Glomerular visceral epithelial cell (primary cell): ENCODE results near the gene DHX34.

ENCODE experiments used
- DNase-seq: peaks from one replicate; pipeline ENCODE4 v3.0.0-alpha.2; 2016; ENCODE audit errors: extremely low spot score

Gene DHX34

DNA sequence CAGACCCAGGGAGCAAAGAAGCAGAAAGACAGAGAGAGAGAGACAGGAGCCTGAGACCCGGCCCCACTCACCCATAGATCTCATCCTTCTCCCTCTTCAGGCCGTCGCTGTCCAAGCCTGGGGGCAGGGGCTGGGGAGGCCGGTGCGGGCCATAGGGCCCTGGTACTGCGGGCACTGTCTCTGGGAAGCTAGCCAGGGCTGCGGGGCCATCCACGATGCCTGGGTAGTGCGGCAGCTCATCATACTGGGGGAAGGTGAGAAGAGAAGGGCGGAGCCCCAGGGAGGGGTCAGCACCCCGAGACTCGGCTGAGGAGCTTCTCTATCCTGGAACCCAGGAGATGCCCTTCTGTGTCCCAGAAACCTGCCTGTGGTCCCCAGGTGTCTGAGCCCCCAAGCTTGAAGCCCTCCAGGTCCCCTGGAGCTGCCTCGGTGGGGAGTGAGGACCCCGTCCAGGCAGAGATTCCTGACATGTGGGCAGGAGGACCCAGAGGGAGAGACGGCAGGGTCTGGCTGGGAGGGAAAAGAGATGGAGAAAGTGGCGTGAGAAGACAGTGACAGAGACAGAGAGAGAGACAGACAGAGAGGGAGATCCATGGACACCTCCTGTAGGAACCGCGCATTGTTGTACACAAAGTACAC lies 68.1 kb downstream of the DHX34 start:
- DNase-seq = no peak

DNA sequence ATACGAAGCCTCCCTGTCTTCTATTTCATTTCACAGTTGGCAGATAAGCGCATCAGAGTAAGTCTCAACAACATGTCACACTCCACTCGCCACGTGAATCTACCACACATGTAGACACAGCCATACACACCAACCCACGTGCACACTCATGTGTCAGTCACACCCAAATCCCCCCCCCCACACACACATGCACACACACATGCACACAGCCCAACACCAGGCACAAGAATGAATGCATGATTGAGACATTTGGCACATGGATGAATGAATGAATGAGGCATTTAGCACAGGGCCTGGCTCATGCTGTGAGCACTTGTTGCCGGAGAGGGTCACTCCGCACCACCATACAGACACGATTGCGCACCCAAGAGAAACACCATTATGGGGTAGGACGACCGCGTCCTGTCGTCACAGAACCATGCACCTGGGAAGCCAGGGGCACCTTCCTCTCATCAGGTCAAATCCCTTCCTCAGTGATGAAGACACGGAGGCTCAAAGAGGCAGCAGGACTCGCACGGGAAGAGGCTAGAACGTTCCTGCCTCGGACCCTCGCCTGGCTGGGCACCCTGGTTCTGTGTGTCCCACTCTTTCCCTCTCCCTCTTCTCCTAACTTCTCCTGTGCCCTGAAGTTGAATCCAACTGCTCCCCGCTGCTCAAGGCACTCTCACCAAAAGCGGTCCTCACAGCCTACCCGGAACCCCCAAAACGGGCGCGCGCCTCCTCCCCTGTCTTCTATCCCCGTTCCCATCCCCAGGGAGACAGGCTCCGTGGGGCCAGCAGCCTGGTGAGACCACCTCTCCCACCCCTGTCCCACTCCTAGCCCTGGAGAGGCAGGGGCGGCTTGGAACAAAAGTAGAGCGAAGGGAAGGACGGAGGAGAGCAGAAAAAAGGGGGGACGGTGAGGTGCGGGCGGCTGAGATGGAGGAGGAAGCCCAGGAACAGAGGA lies 68.9 kb downstream of the DHX34 start:
- no peak for DNase-seq

GRCh38 chr19:47418692-47419029 lies 69.5 kb downstream of the DHX34 start:
- no peak for DNase-seq

DNA sequence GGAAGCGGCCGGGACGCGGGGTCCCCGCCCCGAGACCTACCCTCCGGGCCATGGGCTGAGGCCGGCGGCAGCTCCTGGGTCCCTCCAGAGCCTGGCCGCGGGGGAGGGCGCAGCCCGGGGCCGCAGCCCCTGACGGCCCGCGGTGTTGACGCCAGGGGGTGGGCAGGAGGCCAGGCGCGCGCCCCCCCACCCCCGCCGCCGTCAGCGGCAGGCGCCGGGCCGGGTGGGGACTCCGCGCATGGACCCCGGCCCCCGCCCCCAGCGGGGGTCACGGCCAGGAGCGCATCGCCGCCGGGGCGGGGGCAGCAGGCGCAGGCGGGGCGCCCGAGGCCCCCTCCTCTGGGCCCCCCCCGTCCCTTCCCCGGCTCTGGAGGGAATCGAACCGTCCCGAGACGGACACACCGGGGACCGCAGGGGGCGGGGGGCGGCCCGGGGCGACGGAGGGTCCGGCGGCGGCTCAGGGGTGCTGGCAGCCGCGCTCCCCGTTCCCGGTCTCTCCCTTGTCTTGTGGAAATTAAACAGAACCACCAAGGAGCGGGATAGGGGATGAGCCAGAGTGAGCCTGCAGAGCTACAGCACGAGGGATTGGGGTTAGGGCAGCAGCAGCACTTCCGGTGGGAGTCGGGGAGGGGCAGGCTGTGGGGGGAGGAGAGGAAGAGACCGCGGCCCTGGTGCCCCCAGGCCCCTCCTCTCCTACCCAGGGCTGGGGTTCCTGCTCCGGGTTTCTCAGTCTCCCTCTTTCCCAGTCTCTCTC lies 70.1 kb downstream of the DHX34 start, which contains the start of gene MEIS3:
MEIS3 (minus strand) TSS at position 498 of the 754 bp plus-strand sequence; CDS start at position 52, 446 bp downstream.
- DNase-seq = no peak

- DNase-seq = no peak
Observed at GRCh38 chr19:47419789-47420188, 70.7 kb downstream of the DHX34 start.

- no peak for DNase-seq
Observed at GRCh38 chr19:47421244-47421786, 72.2 kb downstream of the DHX34 start.

- DNase-seq = no peak
Observed at GRCh38 chr19:47421844-47422395, 72.8 kb downstream of the DHX34 start.

- DNase-seq = no peak
Observed at GRCh38 chr19:47422417-47423163, 73.5 kb downstream of the DHX34 start.

GRCh38 chr19:47423203-47423882 lies 74.2 kb downstream of the DHX34 start:
- DNase-seq = no peak

DNA sequence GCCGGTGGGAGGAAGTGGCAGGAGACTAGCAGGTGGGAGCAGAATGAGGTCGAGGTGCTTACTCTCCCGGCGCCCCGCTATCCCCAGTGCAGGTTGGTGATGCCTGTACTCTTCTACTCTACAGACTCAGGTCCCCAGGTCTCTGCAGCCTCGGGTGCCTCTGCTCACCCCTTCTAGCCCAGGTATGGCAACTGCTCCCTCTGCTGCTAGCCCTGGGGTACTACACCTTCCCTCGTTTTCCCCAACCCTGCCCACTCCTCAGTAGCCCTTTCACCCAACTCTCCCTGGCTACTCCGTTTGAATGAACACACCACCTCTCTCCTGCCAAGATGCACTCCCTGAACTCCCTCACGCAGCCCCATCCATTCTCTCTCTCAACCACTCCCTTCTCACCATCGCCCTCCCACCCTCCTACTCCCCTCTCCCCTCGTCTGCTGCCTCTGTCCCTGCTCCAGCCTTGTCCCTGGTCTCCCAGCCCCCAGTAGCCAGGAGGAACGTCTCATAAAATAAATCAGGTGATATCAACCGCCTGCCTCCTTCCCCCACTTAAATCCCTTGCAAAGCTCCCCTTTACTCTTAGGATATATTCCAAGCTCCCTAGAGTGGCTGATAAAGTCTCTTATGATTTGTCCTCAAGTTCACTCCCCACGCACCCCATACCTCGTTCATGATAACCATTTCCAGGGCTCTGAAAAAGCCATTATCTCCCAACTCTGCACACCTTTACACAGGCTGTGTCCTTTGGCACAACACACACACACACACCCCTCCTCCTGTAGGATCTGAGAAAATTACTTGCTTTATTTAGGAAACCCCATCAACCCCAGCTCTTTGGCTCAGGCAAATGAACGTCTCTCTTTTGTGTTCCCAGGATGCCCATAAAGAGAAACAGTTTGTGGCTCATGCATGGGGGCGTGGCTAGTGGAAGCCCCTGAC lies 78.4 kb downstream of the DHX34 start:
- DNase-seq = peak; percentile 68

GRCh38 chr19:47428177-47428894 lies 79.2 kb downstream of the DHX34 start:
- DNase-seq = peak; percentile 88

GRCh38 chr19:47429140-47429793 lies 80.2 kb downstream of the DHX34 start:
- DNase-seq = no peak

DNA sequence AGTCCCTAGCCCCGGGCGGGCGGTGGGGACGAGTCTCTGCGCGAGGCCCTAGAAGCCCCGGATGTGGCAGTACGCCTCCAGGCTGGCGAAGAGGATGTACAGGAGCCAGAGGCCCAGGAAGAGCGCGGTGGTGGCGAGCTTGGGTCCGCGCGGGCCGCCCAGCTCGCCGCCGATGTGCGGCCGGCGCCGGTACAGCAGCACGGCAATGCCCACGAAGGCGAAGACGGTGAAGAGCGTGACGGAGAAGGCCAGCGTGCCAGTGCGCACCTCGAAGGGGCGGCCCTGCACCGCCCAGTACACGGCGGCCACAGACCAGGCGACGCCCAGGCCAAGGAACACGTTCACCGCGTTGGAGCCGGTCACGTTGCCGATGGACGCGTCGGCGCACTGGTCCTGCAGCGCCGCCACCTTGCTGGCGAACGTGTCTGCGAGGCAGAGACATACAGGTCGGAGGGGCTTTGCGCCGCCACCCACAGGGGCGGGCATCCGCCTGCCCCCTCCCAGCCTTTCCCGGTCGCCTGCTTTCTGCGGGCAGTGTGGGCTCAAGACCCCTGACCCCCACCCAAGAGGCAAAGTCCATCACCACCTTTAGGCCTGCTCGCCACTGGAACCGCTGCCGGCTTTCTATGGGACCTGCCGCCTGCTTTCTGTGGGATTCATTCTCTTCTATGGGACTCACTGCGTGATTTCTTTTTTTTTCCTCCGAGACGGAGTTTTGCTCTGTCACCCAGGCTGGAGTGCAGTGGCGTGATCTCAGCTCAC lies 81.1 kb downstream of the DHX34 start:
- DNase-seq = no peak

DNA sequence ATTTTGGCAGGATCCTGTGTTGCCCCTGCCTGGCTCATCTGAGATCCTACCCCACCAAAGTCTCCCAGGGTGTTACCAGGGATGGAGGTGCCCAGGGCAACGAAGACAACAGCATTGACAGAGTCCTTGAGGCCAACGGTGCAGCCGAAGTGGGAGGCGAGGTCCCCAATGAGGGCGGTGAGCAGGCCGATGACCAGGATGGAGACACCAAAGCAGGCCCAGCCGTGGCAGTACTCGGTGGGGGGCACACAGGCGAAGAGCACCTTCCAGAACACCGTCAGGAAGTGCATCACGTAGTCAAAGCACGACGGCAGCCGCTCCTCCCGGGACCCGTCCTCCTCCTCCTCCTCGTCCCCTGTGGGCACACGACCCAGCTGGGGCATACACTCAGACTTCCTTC lies 83.0 kb downstream of the DHX34 start:
- DNase-seq = no peak
